Mononuclear cell (primary cell): ENCODE results near the gene ADNP. TPM values are rescaled to one million over a fixed set of nuclear protein-coding genes. Genes with fewer than 3 reads are reported as not detected.

ENCODE experiments used
- H3K27me3 ChIP-seq: 2 replicates; pipeline ENCODE4 v1.6.0; 2011; ENCODE audit warnings: low read length, control low read depth; ENCODE audit not compliant: insufficient read depth
- H3K4me1 ChIP-seq: 2 replicates; pipeline ENCODE4 v1.5.1; 2011; ENCODE audit warnings: mild to moderate bottlenecking, low read length, control low read depth; ENCODE audit not compliant: insufficient read depth
- H3K4me3 ChIP-seq: 2 replicates; pipeline ENCODE4 v1.5.1; 2011; ENCODE audit warnings: mild to moderate bottlenecking, low read length, moderate library complexity
- H3K9me3 ChIP-seq: 2 replicates; pipeline ENCODE4 v1.5.1; 2011; ENCODE audit warnings: low read depth, mild to moderate bottlenecking, control low read depth, low read length
- total RNA-seq: library from RNA; depleted of rRNA; stranded (reverse); fragments of >200 nt; gene quantifications from one replicate; pipeline ENCODE4 v1.2.3, GENCODE V29; 2012

The ADNP gene
- total RNA-seq, 1 donor = 44.5 TPM

- no peaks in the 10 kb centered on the region for H3K27me3 ChIP-seq
- no peaks in the 10 kb centered on the region for H3K9me3 ChIP-seq
- H3K4me3 ChIP-seq = no peak overlapping the region
- peaks cover 18% of the 10 kb centered on the region for H3K4me1 ChIP-seq
These were observed 22.6 kb upstream of the ADNP start for GRCh38 chr20:50953821-50954220.

GRCh38 chr20:50953196-50953595 lies 22.0 kb upstream of the ADNP start:
- Histone ChIP-seq H3K9me3 (no peaks in the 10 kb centered on the region), H3K27me3 (no peaks in the 10 kb centered on the region), H3K4me1 (peaks cover 18% of the 10 kb centered on the region), H3K4me3 (no peak overlapping the region)

- no peaks in the 10 kb centered on the region for H3K9me3 ChIP-seq
- H3K4me1 ChIP-seq = no peaks in the 10 kb centered on the region
- H3K4me3 ChIP-seq = no peak overlapping the region
- H3K27me3 ChIP-seq = no peaks in the 10 kb centered on the region
These were observed 17.0 kb upstream of the ADNP start for GRCh38 chr20:50948132-50948785.

GRCh38 chr20:50943069-50943468 lies 11.8 kb upstream of the ADNP start:
- H3K9me3 ChIP-seq = no peaks in the 10 kb centered on the region

GRCh38 chr20:50933589-50933988 lies 2.4 kb upstream of the ADNP start:
- no peaks in the 10 kb centered on the region for H3K9me3 ChIP-seq
- no peak overlapping the region for H3K4me3 ChIP-seq
- H3K4me1 ChIP-seq = peaks cover 20% of the 10 kb centered on the region
- no peaks in the 10 kb centered on the region for H3K27me3 ChIP-seq

More at GRCh38 chr20:50943069-50943468, 11.8 kb upstream of the ADNP start:
- H3K4me1 ChIP-seq = no peaks in the 10 kb centered on the region
- no peaks in the 10 kb centered on the region for H3K27me3 ChIP-seq
- no peak overlapping the region for H3K4me3 ChIP-seq

GRCh38 chr20:50932691-50933280 lies 1.5 kb upstream of the ADNP start:
- Histone ChIP-seq H3K4me1 (peaks cover 24% of the 10 kb centered on the region), H3K9me3 (no peaks in the 10 kb centered on the region), H3K27me3 (no peaks in the 10 kb centered on the region), H3K4me3 (no peak overlapping the region)

- Histone ChIP-seq H3K9me3 (no peaks in the 10 kb centered on the region), H3K27me3 (no peaks in the 10 kb centered on the region), H3K4me3 (peak overlapping the region; percentile 60)
These were observed 814 bp upstream of the ADNP start for GRCh38 chr20:50932016-50932485.

GRCh38 chr20:50930976-50931305 lies 296 bp downstream of the ADNP start:
- no peaks in the 10 kb centered on the region for H3K9me3 ChIP-seq
- no peaks in the 10 kb centered on the region for H3K27me3 ChIP-seq
- H3K4me3 ChIP-seq = peak overlapping the region; percentile 60
- peaks cover 32% of the 10 kb centered on the region for H3K4me1 ChIP-seq

More at GRCh38 chr20:50932016-50932485, 814 bp upstream of the ADNP start:
- peaks cover 30% of the 10 kb centered on the region for H3K4me1 ChIP-seq

GRCh38 chr20:50930139-50930975 lies 880 bp downstream of the ADNP start:
- no peaks in the 10 kb centered on the region for H3K27me3 ChIP-seq
- no peaks in the 10 kb centered on the region for H3K9me3 ChIP-seq
- H3K4me3 ChIP-seq = peak overlapping the region; percentile 62
- H3K4me1 ChIP-seq = peaks cover 36% of the 10 kb centered on the region

GRCh38 chr20:50929299-50930138 lies 1.7 kb downstream of the ADNP start:
- H3K4me3 ChIP-seq = peak overlapping the region; percentile 54
- no peaks in the 10 kb centered on the region for H3K9me3 ChIP-seq
- H3K27me3 ChIP-seq = no peaks in the 10 kb centered on the region
- peaks cover 36% of the 10 kb centered on the region for H3K4me1 ChIP-seq

- peaks cover 42% of the 10 kb centered on the region for H3K4me1 ChIP-seq
- no peak overlapping the region for H3K4me3 ChIP-seq
- H3K9me3 ChIP-seq = no peaks in the 10 kb centered on the region
- no peaks in the 10 kb centered on the region for H3K27me3 ChIP-seq
These were observed 2.8 kb downstream of the ADNP start for GRCh38 chr20:50928469-50928868.

GRCh38 chr20:50926530-50926929 lies 4.7 kb downstream of the ADNP start:
- H3K4me1 ChIP-seq = peaks cover 54% of the 10 kb centered on the region
- H3K9me3 ChIP-seq = no peaks in the 10 kb centered on the region
- H3K27me3 ChIP-seq = no peaks in the 10 kb centered on the region
- H3K4me3 ChIP-seq = no peak overlapping the region

- Histone ChIP-seq H3K9me3 (no peaks in the 10 kb centered on the region), H3K27me3 (no peaks in the 10 kb centered on the region), H3K4me3 (no peak overlapping the region), H3K4me1 (peaks cover 55% of the 10 kb centered on the region)
These were observed 6.8 kb downstream of the ADNP start for GRCh38 chr20:50924261-50924920.

GRCh38 chr20:50921803-50922501 lies 9.3 kb downstream of the ADNP start:
- H3K4me3 ChIP-seq = no peak overlapping the region
- no peaks in the 10 kb centered on the region for H3K9me3 ChIP-seq
- peaks cover 41% of the 10 kb centered on the region for H3K4me1 ChIP-seq
- H3K27me3 ChIP-seq = no peaks in the 10 kb centered on the region
